Activated naive CD4-positive, alpha-beta T cell treated with anti-CD3 and anti-CD28 coated beads, Interleukin-2, amount 50 U/mL, for 72 hours (primary cell): ENCODE measurements around the gene SLC27A3. TPM values are rescaled to one million over a fixed set of nuclear protein-coding genes. Genes with fewer than 3 reads are reported as not detected.
"Not testable (repeated sequence)": the region's sequence is repeated elsewhere in the genome, so short reads cannot be mapped to it uniquely, and the experiment has no call there.

ENCODE experiments used
- ATAC-seq, 2 donors: fragments of 150-1000 bp; cut with Tn5 transposase; 2 replicates each; pipeline ENCODE4 v1.10.0; 2021; ENCODE audit warnings: mild to moderate bottlenecking in 2 of 2, moderate library complexity in 2 of 2
- DNase-seq, 2 donors: peaks; one replicate each; pipeline ENCODE4 v3.0.0; 2021 to 2022; ENCODE audit warnings: low spot score in 2 of 2
- H3K27ac Mint-ChIP-seq, 2 donors: one replicate each; pipeline ENCODE4 v1.8.0; 2022; ENCODE audit warnings: mild to moderate bottlenecking in 2 of 2, mixed read lengths in 2 of 2
- H3K36me3 Mint-ChIP-seq, 2 donors: one replicate each; pipeline ENCODE4 v1.8.0; 2022; ENCODE audit warnings: mixed read lengths in 2 of 2
- H3K9me3 Mint-ChIP-seq, 2 donors: one replicate each; pipeline ENCODE4 v1.8.0; 2022; ENCODE audit warnings: mixed read lengths in 2 of 2
- total RNA-seq, 2 donors: library from RNA; stranded (reverse); gene quantifications; one replicate each; pipeline ENCODE4 v1.2.3, GENCODE V29; 2022

Gene SLC27A3
- total RNA-seq, 2 donors from 2014 or later: 7.0 to 8.3 TPM

DNA sequence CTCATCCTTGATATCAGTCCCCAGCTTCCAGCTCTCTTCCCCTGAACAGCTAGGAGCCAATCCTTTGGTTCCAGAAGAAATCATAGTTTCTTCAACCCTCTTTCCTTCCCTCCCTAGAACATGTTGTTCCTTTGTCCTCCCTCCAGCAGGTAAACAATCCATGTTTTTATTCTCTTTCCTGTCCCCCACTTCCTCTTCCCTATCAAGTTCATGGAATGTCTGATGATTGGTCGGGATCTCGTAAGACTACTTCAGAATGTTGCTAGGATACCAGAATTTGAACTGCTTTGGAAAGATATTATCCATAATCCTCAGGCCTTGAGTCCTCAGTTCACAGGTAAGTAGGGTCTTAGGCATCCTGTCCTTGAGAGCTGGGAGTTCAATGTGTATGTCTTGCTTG is 23.1 kb upstream of the SLC27A3 start:
- Mint-ChIP-seq H3K9me3 (no peaks in the 10 kb centered on the region), H3K36me3 (peaks cover 7 to 13% of the 10 kb centered on the region in 2 donors), H3K27ac (no peak overlapping the region)
- ATAC-seq (no peak), DNase-seq (no peak)

DNA sequence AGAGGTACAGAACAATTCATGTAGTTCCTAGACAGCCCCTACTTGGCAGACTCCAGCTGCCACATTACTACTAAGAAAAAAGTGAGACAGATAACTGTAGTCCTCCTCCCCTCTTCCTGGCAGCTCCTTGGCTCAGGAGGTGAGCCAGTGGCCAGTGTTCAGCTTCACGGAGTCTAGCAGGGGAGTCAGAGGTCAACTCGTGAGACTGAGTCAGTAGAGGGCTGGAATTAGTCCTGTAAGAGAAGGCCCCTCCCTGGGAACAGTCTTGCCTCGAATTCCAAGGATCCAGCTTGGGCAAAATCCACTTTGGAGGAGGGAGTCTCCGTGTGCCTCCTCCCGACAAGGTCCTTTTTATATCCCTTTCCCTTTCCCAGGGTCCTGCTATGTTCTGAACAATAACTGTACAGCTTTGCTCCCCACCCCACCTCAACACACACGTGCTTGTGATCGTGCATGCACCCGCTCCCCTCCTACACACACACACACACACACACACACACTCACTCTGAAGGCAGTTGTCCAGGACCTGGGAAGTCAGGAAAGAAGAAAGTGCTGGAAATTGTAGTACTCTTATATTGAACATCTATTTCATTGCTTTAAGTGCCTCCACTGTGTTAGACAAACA is 22.5 kb upstream of the SLC27A3 start:
- DNase-seq (no peak), ATAC-seq (no peak)
- peak overlapping the region in 1 of 2 donors; percentile 70 for H3K27ac Mint-ChIP-seq
- H3K36me3 Mint-ChIP-seq: peaks cover 8 to 13% of the 10 kb centered on the region in 2 donors
- H3K9me3 Mint-ChIP-seq: no peaks in the 10 kb centered on the region

- ATAC-seq (no peak), DNase-seq (no peak)
- no peaks in the 10 kb centered on the region for H3K9me3 Mint-ChIP-seq
- H3K27ac Mint-ChIP-seq: no peak overlapping the region
- peaks cover 11 to 14% of the 10 kb centered on the region in 2 donors for H3K36me3 Mint-ChIP-seq
These were observed 20.9 kb upstream of the SLC27A3 start for GRCh38 chr1:153754266-153754665.

DNA sequence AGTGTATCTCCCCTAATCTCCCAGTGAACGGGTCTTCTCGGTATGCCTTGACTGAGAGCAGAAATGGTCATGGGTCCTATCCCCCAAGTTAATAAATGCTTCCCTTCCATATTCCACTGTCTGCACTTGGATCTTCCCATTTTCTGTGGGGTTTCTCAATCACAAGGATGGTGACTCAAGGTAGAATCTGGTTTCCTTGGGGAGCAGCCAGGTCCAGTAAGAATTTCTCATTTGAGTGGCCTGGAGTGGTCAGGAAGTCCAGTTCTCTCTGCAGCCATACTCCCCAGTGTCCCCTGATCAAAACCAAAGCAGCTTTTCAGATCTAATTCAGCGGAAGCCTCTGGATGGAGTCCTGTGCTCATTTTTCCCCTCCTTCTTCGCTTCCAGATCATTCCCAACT is 14.8 kb upstream of the SLC27A3 start:
- Mint-ChIP-seq H3K27ac (no peak overlapping the region), H3K36me3 (peaks cover 0 to 13% of the 10 kb centered on the region in 2 donors), H3K9me3 (no peaks in the 10 kb centered on the region)
- DNase-seq: no peak
- ATAC-seq: no peak

DNA sequence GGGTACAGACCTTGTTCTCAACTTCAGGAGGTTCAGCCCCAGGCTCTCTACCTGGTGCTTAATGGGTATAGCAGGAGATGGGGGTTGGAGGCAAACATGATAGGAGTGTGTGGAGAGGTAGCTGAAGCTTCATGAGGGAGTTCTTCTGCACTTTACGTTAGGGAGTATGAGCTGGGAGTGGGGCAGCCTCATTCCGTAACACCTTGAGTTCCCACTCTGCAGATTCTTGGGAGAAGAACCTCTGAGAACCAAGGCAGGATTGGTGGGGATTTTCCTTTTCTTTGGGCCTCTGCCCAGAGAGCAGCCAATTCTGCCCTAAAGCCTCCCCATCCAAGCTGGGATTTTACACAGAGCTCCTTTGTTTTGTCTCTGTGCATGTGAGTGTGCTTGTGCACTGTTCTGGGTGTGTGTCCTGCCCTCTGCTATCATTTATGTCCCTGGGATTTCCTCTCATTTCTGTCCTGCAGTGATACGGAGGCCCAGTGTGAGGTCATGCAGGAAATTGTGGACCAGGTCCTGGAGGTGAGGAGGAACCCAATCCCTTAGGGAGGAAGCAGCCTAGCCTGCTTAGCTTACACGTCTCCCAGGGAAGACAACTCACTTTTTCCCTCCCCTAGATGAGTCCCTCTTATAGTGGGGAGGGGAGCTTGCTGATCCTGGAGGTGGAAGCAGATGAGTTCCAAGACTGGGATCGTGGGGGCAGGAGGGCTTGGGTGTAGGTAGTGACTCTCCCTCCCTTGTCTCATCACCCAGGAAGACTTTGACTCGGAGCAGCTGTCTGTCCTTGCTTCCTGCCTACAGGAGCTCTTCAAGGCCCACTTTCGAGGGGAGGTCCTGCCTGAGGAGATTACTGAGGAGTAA is 11.6 kb upstream of the SLC27A3 start:
- Mint-ChIP-seq H3K36me3 (peaks cover 5 to 9% of the 10 kb centered on the region in 2 donors), H3K27ac (peak overlapping the region; percentile 57 to 88), H3K9me3 (no peaks in the 10 kb centered on the region)
- DNase-seq: no peak
- ATAC-seq: no peak

DNA sequence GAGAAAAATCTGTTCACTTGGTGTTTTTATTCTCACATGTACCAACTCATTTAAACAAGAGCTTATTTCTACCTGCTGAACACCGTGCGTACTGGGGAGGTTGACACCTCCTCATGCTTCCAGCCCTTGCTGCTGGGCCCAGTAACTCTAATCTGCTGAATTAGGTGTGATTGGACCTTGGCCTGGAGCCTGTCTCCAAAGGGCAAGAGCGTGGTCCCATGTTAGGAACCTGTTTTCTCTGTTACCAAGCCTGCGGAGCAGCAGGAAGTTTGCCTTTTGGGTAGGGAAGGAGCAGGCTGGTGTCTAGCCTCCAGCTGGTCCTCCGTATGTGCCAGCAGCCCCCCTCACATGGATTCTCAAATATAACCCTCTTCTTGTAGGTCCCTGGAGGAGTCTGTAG is 10.9 kb upstream of the SLC27A3 start:
- Mint-ChIP-seq H3K9me3 (no peaks in the 10 kb centered on the region), H3K27ac (no peak overlapping the region), H3K36me3 (peaks cover 5 to 9% of the 10 kb centered on the region in 2 donors)
- ATAC-seq: no peak
- DNase-seq: no peak

DNA sequence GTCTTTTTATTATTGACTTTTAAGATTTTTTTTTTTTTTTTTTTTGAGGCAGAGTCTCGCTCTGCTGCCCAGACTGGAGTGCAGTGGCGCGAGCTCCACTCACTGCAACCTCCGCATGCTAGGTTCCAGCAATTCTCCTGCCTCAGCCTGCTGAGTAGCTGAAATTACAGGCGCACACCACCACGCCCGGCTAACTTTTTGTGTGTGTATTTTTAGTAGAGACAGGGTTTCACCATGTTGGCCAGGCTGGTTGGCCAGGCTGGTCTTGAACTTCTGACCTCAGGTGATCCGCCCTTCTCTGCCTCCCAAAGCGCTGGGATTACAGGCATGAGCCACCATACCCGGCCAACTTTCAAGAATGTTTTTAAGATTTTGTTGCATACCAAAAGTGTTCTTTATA is 8.5 kb upstream of the SLC27A3 start:
- H3K9me3 Mint-ChIP-seq, ATAC-seq, H3K27ac Mint-ChIP-seq, DNase-seq, H3K36me3 Mint-ChIP-seq: not testable (repeated sequence)

DNA sequence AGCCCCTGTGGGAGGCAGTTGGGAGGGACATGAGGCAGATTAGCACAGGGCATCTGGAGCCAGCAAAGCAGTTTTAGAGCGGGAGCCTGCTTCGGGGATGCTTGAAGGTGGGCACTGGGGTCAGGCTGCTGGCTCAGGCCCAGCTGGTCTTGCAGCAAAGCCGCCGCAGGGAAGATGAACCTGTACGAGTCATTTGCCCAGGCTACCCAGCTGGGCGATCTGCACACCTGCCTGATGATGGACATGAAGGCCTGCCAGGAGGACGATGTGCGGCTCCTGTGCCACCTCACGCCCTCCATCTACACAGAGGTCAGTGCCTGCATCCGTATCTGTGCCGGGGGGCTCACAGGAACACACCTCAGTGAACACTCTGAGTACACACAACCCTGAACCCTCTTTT is 7.7 kb upstream of the SLC27A3 start:
- no peak for DNase-seq
- H3K27ac Mint-ChIP-seq: no peak overlapping the region
- ATAC-seq: no peak
- no peaks in the 10 kb centered on the region for H3K9me3 Mint-ChIP-seq
- peaks cover 0 to 9% of the 10 kb centered on the region in 2 donors for H3K36me3 Mint-ChIP-seq

- Mint-ChIP-seq H3K36me3 (peaks cover 0 to 9% of the 10 kb centered on the region in 2 donors), H3K9me3 (no peaks in the 10 kb centered on the region), H3K27ac (peak overlapping the region; percentile 20 to 44)
- DNase-seq (no peak), ATAC-seq (no peak)
These were observed 6.7 kb upstream of the SLC27A3 start for GRCh38 chr1:153768316-153769181.

DNA sequence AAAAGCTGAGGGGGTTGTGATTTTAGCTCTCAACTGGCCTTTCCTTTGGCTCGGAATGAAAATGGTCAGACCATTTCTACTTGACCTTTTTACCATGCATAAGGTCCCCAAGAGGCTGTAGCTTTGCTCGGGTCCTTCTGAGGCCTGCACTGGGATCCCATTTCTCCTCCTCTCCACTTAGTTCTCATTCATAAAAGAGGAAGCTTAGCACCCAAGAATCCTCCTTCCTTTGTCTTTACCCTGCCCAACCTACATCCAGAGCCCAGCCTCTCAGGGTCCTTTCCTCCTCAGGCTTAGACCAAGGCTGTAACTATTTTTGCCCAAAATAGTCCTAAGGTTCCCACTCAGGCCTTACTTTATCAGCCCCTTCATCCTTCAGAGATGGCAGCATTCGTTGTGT is 6.0 kb upstream of the SLC27A3 start:
- ATAC-seq (no peak), DNase-seq (no peak)
- Mint-ChIP-seq H3K9me3 (no peaks in the 10 kb centered on the region), H3K27ac (peak overlapping the region; percentile 20 to 70), H3K36me3 (peaks cover 0 to 9% of the 10 kb centered on the region in 2 donors)

GRCh38 chr1:153770797-153771196 is 4.4 kb upstream of the SLC27A3 start:
- no peak for DNase-seq
- peak overlapping the region in 1 of 2 donors; percentile 77 for H3K27ac Mint-ChIP-seq
- ATAC-seq: no peak
- no peaks in the 10 kb centered on the region for H3K9me3 Mint-ChIP-seq
- peaks cover 0 to 9% of the 10 kb centered on the region in 2 donors for H3K36me3 Mint-ChIP-seq

GRCh38 chr1:153771261-153771660 is 3.9 kb upstream of the SLC27A3 start:
- no peak for ATAC-seq
- no peaks in the 10 kb centered on the region for H3K9me3 Mint-ChIP-seq
- peaks cover 0 to 9% of the 10 kb centered on the region in 2 donors for H3K36me3 Mint-ChIP-seq
- no peak overlapping the region for H3K27ac Mint-ChIP-seq
- DNase-seq: no peak

DNA sequence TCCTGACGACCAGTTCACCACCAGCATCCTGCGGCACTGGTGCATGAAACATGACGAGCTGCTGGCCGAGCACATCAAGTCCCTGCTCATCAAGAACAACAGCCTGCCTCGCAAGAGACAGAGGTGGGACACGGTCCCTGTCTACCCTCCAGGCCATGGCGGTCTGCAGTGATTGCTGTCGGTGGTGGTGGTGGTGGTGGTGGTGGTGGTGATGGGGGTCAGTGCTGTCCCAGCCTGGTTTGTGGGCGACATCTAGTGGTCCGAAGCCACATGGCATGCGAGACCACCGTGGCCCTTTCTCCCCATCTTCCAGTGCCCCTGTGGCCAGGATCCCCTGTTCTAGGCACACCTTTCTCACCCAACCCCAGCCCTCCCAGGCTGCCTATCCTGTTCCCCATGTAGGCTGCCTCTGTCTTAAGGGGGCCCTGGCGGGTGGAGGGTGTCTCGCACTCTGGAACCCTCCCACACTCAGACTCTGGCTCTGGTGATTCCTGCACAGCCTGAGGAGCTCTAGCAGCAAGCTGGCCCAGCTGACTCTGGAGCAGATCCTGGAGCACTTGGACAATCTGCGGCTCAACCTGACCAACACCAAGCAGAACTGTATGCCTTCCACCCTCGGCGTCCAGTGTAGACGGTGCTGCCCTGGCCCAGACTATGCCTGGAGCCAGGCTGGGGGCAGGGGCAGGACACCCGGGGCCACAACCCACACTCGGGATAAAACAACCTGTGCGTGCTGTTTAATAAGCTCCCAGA is 3.2 kb upstream of the SLC27A3 start:
- ATAC-seq (no peak), DNase-seq (no peak)
- Mint-ChIP-seq H3K36me3 (peaks cover 0 to 9% of the 10 kb centered on the region in 2 donors), H3K27ac (no peak overlapping the region), H3K9me3 (no peaks in the 10 kb centered on the region)

- no peak for ATAC-seq
- Mint-ChIP-seq H3K36me3 (peaks cover 0 to 3% of the 10 kb centered on the region in 2 donors), H3K9me3 (no peaks in the 10 kb centered on the region), H3K27ac (no peak overlapping the region)
- no peak for DNase-seq
These were observed 1.9 kb upstream of the SLC27A3 start for GRCh38 chr1:153773096-153773921.

DNA sequence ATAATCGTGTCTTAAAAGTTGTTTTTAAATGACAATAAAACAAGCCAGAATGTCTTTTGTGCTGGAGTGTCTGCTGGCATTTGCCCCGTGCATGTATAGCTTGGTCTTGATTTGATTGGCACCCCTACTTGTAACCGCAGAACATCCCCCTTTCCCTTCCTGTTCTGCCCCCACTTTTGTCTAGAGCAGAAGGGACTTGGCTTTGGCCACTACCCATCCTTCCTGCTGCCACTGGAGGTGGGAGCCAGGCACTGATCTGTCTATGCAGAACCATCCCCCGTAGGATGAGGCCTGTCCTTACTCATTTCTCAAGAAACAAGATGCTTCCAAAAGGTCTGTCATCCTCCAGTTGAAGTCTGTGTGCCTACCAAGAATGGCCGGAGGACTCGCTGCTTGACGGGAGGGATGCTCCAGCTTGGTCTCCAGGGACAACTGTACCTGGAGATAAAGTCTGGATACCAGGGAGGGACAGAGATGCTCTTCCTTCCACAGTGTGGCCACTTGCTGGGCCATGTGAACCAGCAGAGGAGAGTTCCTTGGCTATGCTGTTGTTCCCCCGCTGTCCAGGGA is 1.1 kb upstream of the SLC27A3 start:
- no peak for DNase-seq
- Mint-ChIP-seq H3K9me3 (no peaks in the 10 kb centered on the region), H3K27ac (no peak overlapping the region), H3K36me3 (no peaks in the 10 kb centered on the region)
- no peak for ATAC-seq
